NCI-H345 treated with DMSO at 0.1 percent for 48 hours (cell line): Measurements from ENCODE around the gene CARD11.
"Not testable (repeated sequence)": the region's sequence is repeated elsewhere in the genome, so short reads cannot be mapped to it uniquely, and the experiment has no call there.

Experiments used
- DNase-seq: peaks from one replicate; lab custom pipeline; 2025; ENCODE audit not compliant: unreplicated experiment; lab: John Stamatoyannopoulos, UW

CARD11 gene

DNA sequence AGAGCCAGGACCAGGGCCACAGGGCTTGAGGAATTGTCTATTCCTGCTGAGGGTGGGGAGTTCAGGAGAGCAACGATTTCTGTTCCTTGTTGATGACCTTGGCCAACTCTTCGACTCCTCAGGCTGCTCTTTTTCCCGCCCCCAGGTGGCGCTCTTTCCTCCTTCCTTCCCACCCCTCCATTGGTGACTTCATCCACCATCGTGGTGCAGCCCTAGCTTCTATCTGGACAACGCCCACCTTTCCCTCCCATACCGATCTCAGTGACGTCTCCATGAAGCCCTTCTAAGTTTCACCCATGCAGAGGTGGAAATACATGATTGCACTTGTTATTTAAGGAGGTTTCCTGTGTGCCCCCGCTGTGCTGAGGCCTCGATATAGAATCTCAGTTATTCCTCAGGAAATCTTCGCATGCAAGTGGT is 22.1 kb upstream of the CARD11 start:
- DNase-seq = no peak

DNA sequence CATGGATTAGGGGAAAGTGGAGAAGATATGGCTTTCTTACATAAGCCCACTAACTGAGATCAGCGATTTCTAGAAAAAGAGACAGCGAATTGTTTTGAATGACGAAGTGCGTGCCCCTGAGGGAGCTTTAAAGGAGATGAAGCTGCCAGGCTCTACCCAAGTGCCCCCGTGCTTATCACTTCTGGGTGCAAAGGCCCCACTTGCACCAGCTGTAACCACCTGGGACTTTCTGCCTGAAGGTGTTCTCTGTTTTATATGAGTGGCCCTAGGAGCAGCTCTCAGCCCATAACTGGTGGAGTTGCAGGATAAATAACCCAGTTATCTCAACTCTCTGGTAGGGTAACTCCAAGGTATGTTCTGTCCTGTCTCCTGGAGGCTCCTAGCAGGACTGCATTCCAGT is 20.4 kb upstream of the CARD11 start:
- no peak for DNase-seq

DNA sequence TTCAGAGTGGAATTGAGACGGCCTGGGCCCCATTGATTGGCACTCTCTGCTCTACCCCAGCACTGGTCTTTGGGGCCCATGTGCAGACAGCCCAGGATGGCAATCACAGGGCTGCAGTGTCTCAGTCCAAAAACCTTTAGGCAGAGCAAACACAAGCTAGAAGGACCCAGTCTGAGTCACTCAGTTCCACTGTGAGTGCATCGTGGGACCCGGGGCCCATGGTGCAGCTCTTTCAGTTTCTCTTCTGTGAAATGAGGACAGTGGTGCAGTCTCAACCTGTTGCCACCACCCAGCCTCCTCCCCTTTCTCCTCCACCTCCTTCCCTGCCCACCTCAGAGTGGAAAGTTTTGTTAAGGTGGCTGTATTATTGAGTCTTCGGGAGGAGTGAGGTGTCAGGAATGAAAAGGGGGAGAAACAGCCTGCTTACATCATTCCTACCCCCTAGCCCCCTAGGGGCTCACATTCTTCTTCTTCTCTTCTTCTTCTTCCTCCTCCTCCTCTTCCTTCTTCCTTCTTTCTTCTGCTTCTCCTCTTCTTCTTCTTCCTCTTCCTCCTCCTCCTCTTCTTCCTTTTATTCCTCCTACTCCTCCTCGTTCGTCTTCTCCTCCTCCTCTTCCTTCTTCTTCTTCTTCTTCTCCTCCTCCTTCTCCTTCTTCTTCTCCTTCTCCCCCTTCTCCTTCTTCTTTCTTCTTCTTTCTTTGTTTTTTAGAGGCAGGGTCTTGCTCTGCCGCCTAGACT is 19.5 kb upstream of the CARD11 start:
- DNase-seq = no peak

DNA sequence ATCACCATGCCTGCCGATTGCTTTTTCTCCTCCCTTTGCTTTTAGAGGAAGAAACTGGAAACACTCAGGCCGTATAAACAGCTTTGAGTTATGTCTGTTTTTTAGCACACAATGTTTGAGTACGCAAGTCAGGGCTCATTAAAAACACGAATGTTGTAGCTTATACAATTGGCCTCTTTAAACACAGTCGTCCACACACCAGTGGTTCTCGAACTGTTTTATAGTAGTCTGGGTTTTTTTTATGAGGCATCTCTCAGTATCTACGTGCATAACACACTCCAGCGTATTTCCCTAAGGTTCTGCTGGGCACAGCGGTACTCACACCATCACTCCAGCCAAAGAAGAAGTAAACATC is 13.4 kb upstream of the CARD11 start:
- peak; percentile 79 for DNase-seq

DNA sequence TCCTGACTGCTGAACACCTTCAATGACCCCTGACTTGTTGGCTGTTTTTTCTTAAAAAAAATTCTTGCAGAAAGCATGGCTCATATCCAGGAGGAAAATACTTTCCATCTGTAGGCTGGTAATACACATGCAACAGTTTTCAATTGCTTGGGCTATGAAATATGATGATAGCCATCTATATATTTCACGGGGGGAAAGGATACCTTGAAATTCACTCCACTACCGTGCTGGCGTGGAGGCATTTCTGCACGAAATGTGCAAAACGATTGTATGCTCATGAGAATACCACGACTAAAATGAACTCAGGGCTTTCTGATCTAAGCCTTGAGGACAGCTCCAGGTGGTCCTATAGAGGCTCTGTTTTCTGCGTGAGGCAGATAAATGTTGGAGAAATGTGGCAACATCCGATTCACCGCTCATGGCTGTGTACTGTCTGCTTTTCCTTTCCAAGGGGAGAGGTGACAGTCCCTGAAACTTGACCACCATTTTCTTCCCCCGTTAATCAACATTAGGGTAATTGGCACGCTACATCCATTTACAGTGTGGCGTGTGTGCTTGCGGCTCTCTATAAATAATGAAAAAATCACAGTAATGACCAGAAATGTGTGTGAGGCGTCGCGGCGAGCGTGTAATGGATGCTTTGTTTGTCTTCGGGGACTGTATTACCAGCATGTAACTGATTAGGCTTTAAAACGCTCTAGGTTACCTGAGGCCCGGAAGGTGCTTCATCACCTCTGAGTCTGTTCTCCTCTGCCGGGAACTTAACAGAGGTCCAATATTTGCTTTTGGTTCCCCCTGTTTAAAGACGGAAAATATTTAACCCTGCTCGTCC is 12.8 kb upstream of the CARD11 start:
- no peak for DNase-seq

DNA sequence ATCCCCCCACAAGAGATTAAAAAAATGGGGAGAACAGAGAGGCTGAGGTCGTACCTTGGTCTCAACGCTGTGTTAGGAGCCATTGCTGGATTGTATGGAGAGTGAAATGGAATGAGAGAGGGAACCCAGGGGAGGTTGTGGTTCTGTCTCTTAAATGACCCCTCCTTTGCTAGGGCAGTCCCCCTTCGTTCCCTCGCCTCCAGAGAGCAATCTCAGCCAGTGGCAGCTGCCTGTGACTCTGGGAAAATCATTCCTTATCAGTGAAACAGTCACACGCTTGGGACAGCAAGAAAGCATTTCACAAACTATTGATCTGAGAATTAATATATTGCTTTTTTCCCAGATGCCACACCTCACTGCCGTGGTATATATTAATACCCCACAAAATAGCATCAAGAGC is 12.0 kb upstream of the CARD11 start:
- DNase-seq = no peak

- DNase-seq = no peak
These were observed 692 bp downstream of the CARD11 start for GRCh38 chr7:3042861-3043489.

DNA sequence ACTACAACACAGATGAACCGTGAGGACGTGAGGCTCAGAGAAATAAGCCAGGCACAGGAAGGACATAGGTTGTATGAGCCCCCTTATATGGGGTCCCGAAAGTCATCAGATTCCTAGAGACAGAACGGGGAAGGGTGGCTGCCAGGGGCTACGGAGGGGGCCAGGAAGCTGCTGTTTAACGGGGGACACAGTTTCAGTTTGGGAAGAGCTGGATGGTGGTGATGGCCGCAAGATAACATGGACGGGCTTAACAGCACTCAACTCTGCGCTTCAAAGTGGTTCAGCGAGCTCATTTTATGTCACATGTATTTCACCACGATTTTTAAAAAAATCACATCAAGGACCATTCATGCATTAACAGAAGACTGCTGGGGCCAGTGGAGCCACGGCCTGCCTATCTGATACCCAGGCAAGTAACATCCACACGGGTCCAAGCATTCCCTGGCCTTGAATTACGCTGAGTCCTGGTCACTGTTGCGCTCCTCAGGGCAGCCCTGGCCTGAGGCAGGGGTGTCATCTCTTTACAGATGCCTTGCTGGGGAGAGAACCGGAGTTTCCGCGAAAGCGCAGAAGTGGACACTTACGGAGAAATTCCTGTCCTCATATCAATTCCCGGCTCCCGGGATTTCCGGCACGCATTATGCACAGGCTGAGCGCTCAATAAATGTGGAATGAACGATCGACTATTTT is 1.5 kb downstream of the CARD11 start:
- DNase-seq = no peak

DNA sequence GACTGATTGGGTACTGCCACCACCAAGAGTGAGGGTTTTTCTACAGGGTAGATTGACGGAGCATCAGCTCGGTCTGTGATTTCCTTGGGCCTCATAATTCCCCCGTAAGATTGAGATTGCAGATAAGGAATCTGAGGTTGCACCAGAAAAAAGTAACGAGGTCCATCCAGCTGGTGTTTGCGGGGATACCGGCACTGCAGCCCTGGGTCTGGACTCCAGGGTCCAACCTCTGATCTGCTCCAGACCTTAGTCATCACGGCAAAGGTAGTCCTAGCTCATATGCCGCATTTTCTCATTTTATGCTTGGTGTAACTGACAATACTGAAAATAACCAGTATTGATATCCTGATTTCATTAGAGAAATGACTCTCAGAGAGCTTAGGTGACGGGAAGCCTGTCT is 3.9 kb downstream of the CARD11 start:
- DNase-seq = no peak

DNA sequence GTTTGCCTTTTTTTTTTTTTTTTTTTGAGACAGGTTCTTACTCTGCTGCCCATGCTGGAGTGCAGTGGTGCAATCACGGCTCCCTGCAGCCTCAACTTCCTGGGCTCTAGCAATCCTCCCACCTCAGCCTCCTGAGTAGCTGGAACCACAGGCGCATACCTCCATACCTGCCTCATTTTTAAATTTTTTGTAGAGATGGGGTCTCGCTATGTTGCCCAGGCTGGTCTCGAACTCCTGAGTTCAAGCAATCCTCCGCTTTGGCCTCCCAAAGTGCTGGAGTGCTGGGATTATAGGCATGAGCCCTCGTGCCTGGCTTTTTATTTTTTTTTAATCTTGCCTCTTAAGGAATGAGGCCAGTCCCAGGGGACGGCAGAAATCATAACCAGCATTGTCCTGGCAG is 5.7 kb downstream of the CARD11 start:
- not testable (repeated sequence) for DNase-seq

GRCh38 chr7:3037259-3037658 is 6.4 kb downstream of the CARD11 start:
- no peak for DNase-seq

GRCh38 chr7:3034591-3035150 is 9.0 kb downstream of the CARD11 start:
- DNase-seq = no peak

DNA sequence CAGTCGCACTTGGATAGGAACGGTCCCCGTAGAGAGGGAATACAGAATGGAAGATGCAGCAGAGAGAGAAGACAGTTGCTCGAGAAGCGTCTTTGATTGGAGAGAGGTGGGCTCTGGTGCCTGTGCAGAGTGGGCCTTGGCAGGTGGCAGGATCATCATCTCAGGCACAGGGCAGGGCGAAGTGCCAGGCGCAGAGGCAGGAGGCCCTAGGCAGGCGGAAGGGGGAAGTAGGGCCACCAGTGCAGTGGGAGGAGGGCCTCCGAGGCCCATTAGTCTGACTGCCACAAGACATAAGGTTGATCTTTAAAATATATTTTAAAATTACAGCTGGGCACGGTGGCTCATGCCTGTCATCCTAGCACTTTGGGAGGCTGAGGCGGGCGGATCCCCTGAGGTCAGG is 10.1 kb downstream of the CARD11 start:
- no peak for DNase-seq

DNA sequence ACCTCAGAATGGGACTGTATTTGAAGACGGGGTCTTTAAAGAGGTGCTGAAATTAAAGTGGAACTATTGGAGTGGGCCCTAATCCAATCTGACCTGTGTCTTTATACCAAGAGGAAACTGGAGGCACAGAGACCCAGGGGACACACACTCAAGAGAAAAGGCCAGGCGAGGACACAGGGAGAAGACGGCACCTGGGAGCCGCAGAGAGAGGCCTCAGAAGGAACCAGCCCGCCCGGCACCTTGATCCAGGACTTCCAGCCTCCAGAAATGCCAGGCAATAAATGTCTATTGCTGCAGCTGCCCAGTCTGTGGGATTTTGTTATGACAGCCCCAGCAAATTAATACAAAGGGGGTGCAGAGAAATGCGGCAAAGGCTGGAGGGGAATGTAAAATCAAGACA is 10.5 kb downstream of the CARD11 start:
- no peak for DNase-seq

- no peak for DNase-seq
These were observed 11.4 kb downstream of the CARD11 start for GRCh38 chr7:3032256-3032655.

DNA sequence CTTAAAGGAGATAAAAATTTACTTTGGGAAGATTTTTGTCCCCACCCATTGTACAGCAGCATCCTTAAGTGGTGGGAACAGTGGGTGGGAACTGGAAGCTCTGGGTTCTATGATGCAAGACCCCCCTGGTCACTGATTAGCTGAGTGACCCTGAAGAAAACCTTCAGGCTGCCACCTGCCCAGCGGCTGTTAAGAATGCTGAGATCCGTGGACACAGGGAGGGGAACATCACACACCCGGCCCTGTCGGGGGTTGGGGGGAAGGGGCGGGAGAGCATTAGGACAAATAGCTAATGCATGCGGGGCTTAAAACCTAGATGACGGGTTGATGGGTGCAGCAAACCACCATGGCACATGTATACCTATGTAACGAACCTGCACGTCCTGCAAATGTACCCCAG is 14.5 kb downstream of the CARD11 start:
- no peak for DNase-seq

- DNase-seq = no peak
These were observed 14.9 kb downstream of the CARD11 start for GRCh38 chr7:3028758-3029093.

- no peak for DNase-seq
These were observed 15.5 kb downstream of the CARD11 start for GRCh38 chr7:3028071-3028757.

DNA sequence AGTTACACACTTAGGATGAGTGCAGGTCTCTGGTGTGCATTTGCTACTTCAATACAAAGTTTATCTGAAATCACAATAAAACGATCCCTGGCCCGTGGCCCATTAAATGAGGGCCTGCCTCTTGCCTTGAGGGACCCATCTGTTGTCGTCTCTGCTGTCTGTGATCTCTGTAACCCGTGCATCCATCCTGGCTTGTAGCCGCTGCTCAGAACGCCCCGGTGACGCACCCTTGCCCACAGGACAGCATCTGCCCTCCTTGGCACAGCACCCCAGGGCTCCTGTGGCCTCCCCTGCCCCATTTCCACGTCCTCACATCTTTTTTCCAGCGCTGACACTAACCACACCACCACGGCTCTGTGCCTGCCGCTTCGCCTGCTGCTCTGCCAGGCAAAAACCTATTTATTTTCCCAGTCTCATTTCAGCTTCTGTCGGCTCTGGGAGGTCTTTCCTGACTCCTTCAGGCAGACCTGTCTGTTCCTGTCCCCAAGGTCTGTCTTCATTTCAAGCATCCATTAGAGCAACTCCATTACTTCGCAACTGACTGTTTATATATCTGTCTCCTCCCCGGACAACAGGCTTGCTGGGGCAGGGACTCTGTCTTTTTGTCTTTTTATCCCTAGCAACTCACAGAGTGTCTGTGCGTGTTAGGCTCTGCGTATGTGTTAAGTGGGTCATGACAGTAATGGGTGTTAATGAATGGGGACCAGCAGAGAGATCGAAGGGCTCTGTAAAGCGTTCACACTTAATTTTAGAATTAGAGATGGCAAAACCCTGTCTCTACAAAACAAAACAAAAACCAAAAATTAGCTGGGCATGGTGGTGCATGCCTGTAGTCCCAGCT is 16.4 kb downstream of the CARD11 start:
- DNase-seq = no peak

DNA sequence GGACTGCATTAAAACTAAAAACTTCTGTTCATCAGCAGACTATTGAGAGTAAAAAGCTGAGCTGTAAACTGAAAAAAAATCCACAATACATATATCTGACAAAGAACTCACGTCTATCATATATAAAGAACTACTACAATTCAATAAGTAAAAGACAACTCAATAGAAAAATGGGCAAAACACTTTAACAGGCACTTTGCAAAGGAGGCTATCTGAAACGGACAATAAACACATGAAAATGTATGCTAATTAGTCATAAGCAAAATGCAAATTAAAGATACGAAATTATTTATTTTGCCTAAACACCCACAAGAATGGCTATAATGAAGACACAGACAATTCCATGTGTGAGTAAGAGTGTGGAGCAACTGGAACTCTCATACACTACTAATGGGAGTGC is 18.1 kb downstream of the CARD11 start:
- no peak for DNase-seq
